Thyroid gland (tissue), 4 donors: ENCODE results near the gene ZNF367. TPM values are rescaled to one million over a fixed set of nuclear protein-coding genes. Genes with fewer than 3 reads are reported as not detected.

Source experiments
- DNase-seq, 2 donors: peaks; one replicate each; pipeline ENCODE4 v3.0.0-alpha.2; 2019
- H3K27ac ChIP-seq, 3 donors: fragments of 200-600 bp; sonication (generic); 1 replicate in 2 of 3; 2 replicates in 1 of 3; pipeline ENCODE4 v1.5.1; 2016 to 2019; ENCODE audit warnings: mild to moderate bottlenecking in 1 of 3, moderate library complexity in 1 of 3
- H3K27me3 ChIP-seq: fragments of 200-600 bp; sonication (generic); one replicate; pipeline ENCODE4 v1.5.1; 2019
- H3K36me3 ChIP-seq, 2 donors: fragments of 200-600 bp; sonication (generic); one replicate each; pipeline ENCODE4 v1.5.1; 2016 to 2019
- H3K4me1 ChIP-seq, 2 donors: fragments of 200-600 bp; sonication (generic); one replicate each; pipeline ENCODE4 v1.5.1; 2017 to 2019
- H3K4me3 ChIP-seq, 3 donors: fragments of 200-600 bp; sonication (generic); replicated peaks in 1 of 3; 1 replicate in 2 of 3; 2 replicates in 1 of 3; pipeline ENCODE4 v1.5.1; 2016; ENCODE audit warnings: mild to moderate bottlenecking in 1 of 3
- H3K9me3 ChIP-seq: fragments of 200-600 bp; sonication (generic); one replicate; pipeline ENCODE4 v1.5.1; 2017
- CTCF ChIP-seq, 6 experiments: fragments of 200-600 bp in 3 of 6; fragments of 450-650 bp in 3 of 6; sonication (generic) in 3 of 6; IDR thresholded peaks; one replicate each; pipeline ENCODE4 v1.5.1; 2016 to 2019; ENCODE audit warnings: antibody characterized with exemption in 6 of 6, mild to moderate bottlenecking in 2 of 6, inconsistent platforms in 1 of 6, moderate library complexity in 1 of 6
- POLR2A ChIP-seq, 2 donors: fragments of 450-650 bp; IDR thresholded peaks; one replicate each; pipeline ENCODE4 v1.6.1; 2017; ENCODE audit warnings: antibody characterized with exemption in 2 of 2, mild to moderate bottlenecking in 2 of 2, moderate library complexity in 1 of 2
- WGBS, 2 donors: methylation state at CpG; one replicate each; pipeline ENCODE4 v1.1.5; 2017; 5-methylcytosine and 5-hydroxymethylcytosine counted together
- intact Hi-C: fragments of 100-400 bp; cut with DNase I; formaldehyde crosslinking; loops from one replicate; pipeline ENCODE4 v1.15.1; 2023
- total RNA-seq, 4 donors: library from RNA; depleted of rRNA; stranded (reverse); fragments of >200 nt; gene quantifications; one replicate each; pipeline ENCODE4 v1.2.3, GENCODE V29; 2016

The ZNF367 gene
- total RNA-seq, 4 donors from 2014 or later = 1.2 to 1.8 (median 1.7) TPM

GRCh38 chr9:96419691-96419969, 1.5 kb upstream of the ZNF367 start:
- intact Hi-C loops = loop anchor here (5.0 kb wide), 1 partner anchor 42 kb away; no protein-coding TSS in a partner anchor
- H3K27ac ChIP-seq = peak overlapping the region; percentile 90 to 100 (median 99)
- 63 to 69% methylated on average over 2 of the region's 2 CpGs for WGBS, 2 donors

GRCh38 chr9:96418920-96419690, 935 bp upstream of the ZNF367 start:
- no peaks in the 10 kb centered on the region for H3K27me3 ChIP-seq
- peak in 1 of 2 donors; percentile 56 for TF ChIP-seq POLR2A (IDR thresholded peaks at IDR 0.05)
- no peak for TF ChIP-seq CTCF (IDR thresholded peaks at IDR 0.05)
- peak overlapping the region; percentile 14 to 71 (median 16) for H3K4me3 ChIP-seq
- intact Hi-C loops = loop anchor here (5.0 kb wide), 1 partner anchor 42 kb away; no protein-coding TSS in a partner anchor
- H3K4me1 ChIP-seq = peaks cover 5 to 28% of the 10 kb centered on the region in 2 donors
- H3K36me3 ChIP-seq = no peaks in the 10 kb centered on the region
- 1% methylated on average over 22 to 38 of the region's 58 CpGs for WGBS, 2 donors
- peak overlapping the region; percentile 90 to 100 (median 99) for H3K27ac ChIP-seq
- H3K9me3 ChIP-seq = no peaks in the 10 kb centered on the region
- peak; percentile 65 to 67 for DNase-seq

More at GRCh38 chr9:96419691-96419969, 1.5 kb upstream of the ZNF367 start:
- H3K36me3 ChIP-seq = no peaks in the 10 kb centered on the region
- H3K9me3 ChIP-seq = no peaks in the 10 kb centered on the region
- no peak overlapping the region for H3K4me3 ChIP-seq
- TF ChIP-seq CTCF (IDR thresholded peaks at IDR 0.05) = no peak
- peaks cover 5 to 28% of the 10 kb centered on the region in 2 donors for H3K4me1 ChIP-seq
- DNase-seq = no peak
- no peaks in the 10 kb centered on the region for H3K27me3 ChIP-seq

GRCh38 chr9:96417661-96418082, 498 bp downstream of the ZNF367 start:
- Histone ChIP-seq H3K4me1 (peaks cover 5 to 28% of the 10 kb centered on the region in 2 donors), H3K27ac (peak overlapping the region in 2 of 3 donors; percentile 83 to 100), H3K4me3 (peak overlapping the region; percentile 29 to 71 (median 32)), H3K36me3 (no peaks in the 10 kb centered on the region), H3K9me3 (no peaks in the 10 kb centered on the region), H3K27me3 (no peaks in the 10 kb centered on the region)
- TF ChIP-seq CTCF (IDR thresholded peaks at IDR 0.05) = no peak
- no peak for TF ChIP-seq POLR2A (IDR thresholded peaks at IDR 0.05)
- intact Hi-C loops = loop anchor here (5.0 kb wide), 1 partner anchor 40 kb away; no protein-coding TSS in a partner anchor
- peak in 1 of 2 donors; percentile 16 for DNase-seq
- WGBS, 2 donors = 0 to 2% methylated on average over 3 to 26 of the region's 62 CpGs

GRCh38 chr9:96417051-96417586, 1.1 kb downstream of the ZNF367 start:
- peak overlapping the region; percentile 41 to 100 (median 83) for H3K27ac ChIP-seq
- peak overlapping the region; percentile 30 to 71 (median 60) for H3K4me3 ChIP-seq
- H3K9me3 ChIP-seq = no peaks in the 10 kb centered on the region
- no peaks in the 10 kb centered on the region for H3K27me3 ChIP-seq
- 0 to 1% methylated on average over 7 to 12 of the region's 50 CpGs for WGBS, 2 donors
- intact Hi-C loops = loop anchor here (5.0 kb wide), 1 partner anchor 40 kb away; no protein-coding TSS in a partner anchor
- H3K36me3 ChIP-seq = no peaks in the 10 kb centered on the region
- peak; percentile 83 to 86 for DNase-seq
- peak in 1 of 2 donors; percentile 58 for TF ChIP-seq POLR2A (IDR thresholded peaks at IDR 0.05)
- peak in 2 of 6 experiments; percentile 21 to 38 for TF ChIP-seq CTCF (IDR thresholded peaks at IDR 0.05)
- peaks cover 5 to 28% of the 10 kb centered on the region in 2 donors for H3K4me1 ChIP-seq
